SU-DHL-6 (cell line): Measurements from ENCODE around the gene IFNA13.

ENCODE experiments used
- H2AFZ ChIP-seq: fragments of 200-600 bp; sonication (generic); 2 replicates; pipeline ENCODE4 v1.6.1; 2014; ENCODE audit warnings: low read depth, mild to moderate bottlenecking, moderate library complexity, mixed read lengths, antibody characterized with exemption, low read length; ENCODE audit not compliant: severe bottlenecking
- H3F3A ChIP-seq: fragments of 200-600 bp; shearing (Covaris generic); 2 replicates; pipeline ENCODE4 v1.6.0; 2016; ENCODE audit warnings: antibody characterized with exemption, mild to moderate bottlenecking; ENCODE audit not compliant: insufficient read depth
- H3K27ac ChIP-seq: fragments of 200-600 bp; sonication (generic); 2 replicates; pipeline ENCODE4 v1.5.1; 2016; ENCODE audit warnings: low read depth, mild to moderate bottlenecking, low read length, moderate library complexity, mixed read lengths
- H3K27me3 ChIP-seq: fragments of 200-600 bp; sonication (generic), shearing (Covaris generic); 2 replicates; pipeline ENCODE4 v1.6.0; 2014; ENCODE audit warnings: mild to moderate bottlenecking, low read length
- H3K36me3 ChIP-seq: fragments of 200-600 bp; sonication (generic); 2 replicates; pipeline ENCODE4 v1.6.1; 2014; ENCODE audit warnings: mild to moderate bottlenecking, low read length, mixed read lengths
- H3K4me2 ChIP-seq: fragments of 300-600, 200-600 bp; shearing (Covaris generic), sonication (generic); 2 replicates; pipeline ENCODE4 v1.6.0; 2014; ENCODE audit warnings: low read length, low read depth, mild to moderate bottlenecking; ENCODE audit not compliant: poor library complexity, severe bottlenecking
- H3K4me3 ChIP-seq: fragments of 200-600 bp; sonication (generic); 2 replicates; pipeline ENCODE4 v1.5.1; 2014; ENCODE audit warnings: antibody characterized with exemption, low read length, mild to moderate bottlenecking, mixed read lengths; ENCODE audit not compliant: insufficient read depth, poor library complexity, severe bottlenecking
- H3K79me2 ChIP-seq: fragments of 200-600 bp; sonication (generic); 2 replicates; pipeline ENCODE4 v1.6.1; 2014; ENCODE audit warnings: mild to moderate bottlenecking, low read length, moderate library complexity; ENCODE audit not compliant: insufficient read depth
- H3K9ac ChIP-seq: fragments of 200-600 bp; sonication (generic); 2 replicates; pipeline ENCODE4 v1.7.0; 2014; ENCODE audit warnings: mild to moderate bottlenecking, low read length
- H3K9me2 ChIP-seq: fragments of 200-600 bp; sonication (generic); replicated peaks from 2 replicates; pipeline ENCODE4 v1.6.1; 2014; ENCODE audit warnings: low read length; ENCODE audit not compliant: insufficient read depth
- H3K9me3 ChIP-seq: fragments of 200-600 bp; sonication (generic); 2 replicates; pipeline ENCODE4 v1.6.1; 2014; ENCODE audit warnings: low read length, mixed read lengths; ENCODE audit not compliant: insufficient read depth
- H4K20me1 ChIP-seq: fragments of 200-600 bp; sonication (generic); 2 replicates; pipeline ENCODE4 v1.6.1; 2014; ENCODE audit warnings: low read depth, mild to moderate bottlenecking, antibody characterized with exemption, low read length, moderate library complexity, mixed read lengths
- CTCF ChIP-seq: fragments of 200-600 bp; sonication (generic); IDR thresholded peaks from one replicate; pipeline ENCODE4 v1.5.1; 2017; ENCODE audit warnings: antibody characterized with exemption, mild to moderate bottlenecking, low read length, moderate library complexity; ENCODE audit not compliant: insufficient read depth, poor library complexity, severe bottlenecking
- EZH2phosphoT487 ChIP-seq: fragments of 200-600 bp; sonication (generic), shearing (Covaris generic); conservative IDR thresholded peaks from 2 replicates; pipeline ENCODE4 v1.6.1; 2018; ENCODE audit warnings: mild to moderate bottlenecking, antibody characterized with exemption, low read length, moderate library complexity, mixed read lengths

Gene IFNA13

GRCh38 chr9:21413624-21414023, 45.8 kb upstream of the IFNA13 start:
- H3K79me2 ChIP-seq, result no peaks in the 10 kb centered on the region
- H3K9ac ChIP-seq, result no peak overlapping the region
- no peaks in the 10 kb centered on the region for H3K27me3 ChIP-seq
- H3K9me2 ChIP-seq, result no peaks in the 10 kb centered on the region
- no peak overlapping the region for H2AFZ ChIP-seq
- TF ChIP-seq CTCF (no peak), EZH2phosphoT487 (no peak)
- no peaks in the 10 kb centered on the region for H3F3A ChIP-seq
- no peak overlapping the region for H3K27ac ChIP-seq
- H3K4me3 ChIP-seq, result no peak overlapping the region
- H4K20me1 ChIP-seq, result no peaks in the 10 kb centered on the region
- H3K9me3 ChIP-seq, result no peaks in the 10 kb centered on the region
- no peaks in the 10 kb centered on the region for H3K36me3 ChIP-seq
- H3K4me2 ChIP-seq, result no peak overlapping the region

GRCh38 chr9:21413151-21413550, 45.3 kb upstream of the IFNA13 start:
- H3K9me3 ChIP-seq, result no peaks in the 10 kb centered on the region
- no peak overlapping the region for H3K27ac ChIP-seq
- H3K36me3 ChIP-seq, result no peaks in the 10 kb centered on the region
- H3K9ac ChIP-seq, result no peak overlapping the region
- no peak overlapping the region for H3K4me3 ChIP-seq
- no peaks in the 10 kb centered on the region for H3F3A ChIP-seq
- TF ChIP-seq EZH2phosphoT487 (no peak), CTCF (no peak)
- no peak overlapping the region for H3K4me2 ChIP-seq
- no peaks in the 10 kb centered on the region for H3K79me2 ChIP-seq
- H3K27me3 ChIP-seq, result no peaks in the 10 kb centered on the region
- no peaks in the 10 kb centered on the region for H3K9me2 ChIP-seq
- no peaks in the 10 kb centered on the region for H4K20me1 ChIP-seq
- H2AFZ ChIP-seq, result no peak overlapping the region

GRCh38 chr9:21412107-21412506, 44.2 kb upstream of the IFNA13 start:
- Histone ChIP-seq H3K4me3 (no peak overlapping the region), H3K9me3 (no peaks in the 10 kb centered on the region), H3F3A (no peaks in the 10 kb centered on the region), H3K4me2 (no peak overlapping the region), H3K79me2 (no peaks in the 10 kb centered on the region), H3K9ac (no peak overlapping the region), H4K20me1 (no peaks in the 10 kb centered on the region), H3K36me3 (no peaks in the 10 kb centered on the region), H3K27me3 (no peaks in the 10 kb centered on the region), H2AFZ (no peak overlapping the region), H3K9me2 (no peaks in the 10 kb centered on the region), H3K27ac (no peak overlapping the region)
- TF ChIP-seq CTCF (no peak), EZH2phosphoT487 (no peak)
